HepG2 (cell line): ENCODE results near the gene MARS1. TPM values are rescaled to one million over a fixed set of nuclear protein-coding genes. Genes with fewer than 3 reads are reported as not detected.
A peak's percentile ranks its signal among the peaks of the same experiment; 100 is the strongest.

Source experiments
- ARNT2 ChIP-seq: sonication (generic); formaldehyde crosslinking; IDR thresholded peaks from 2 replicates; pipeline ENCODE4 v1.8.0; 2022; ENCODE audit warnings: mild to moderate bottlenecking, low read depth, missing genetic modification reagents, moderate library complexity
- ASH2L ChIP-seq: fragments of 300-600, 200-600 bp; sonication (generic); IDR thresholded peaks from 2 replicates; pipeline ENCODE4 v1.7.0; 2017; ENCODE audit warnings: low read depth, mild to moderate bottlenecking, moderate library complexity, mixed read lengths, low read length; ENCODE audit not compliant: insufficient read length
- HNRNPK ChIP-seq: fragments of 200-400 bp; formaldehyde crosslinking; IDR thresholded peaks from 2 replicates; pipeline ENCODE4 v1.6.1; 2018; ENCODE audit warnings: low read length, low read depth, moderate library complexity, mild to moderate bottlenecking; ENCODE audit not compliant: poor library complexity, severe bottlenecking
- SMC3 ChIP-seq: IDR thresholded peaks from 2 replicates; pipeline ENCODE4 v1.6.1; 2011; ENCODE audit warnings: low read length, improper control_type of control experiment
- ZBTB42 ChIP-seq: sonication (generic); formaldehyde crosslinking; IDR thresholded peaks from 2 replicates; pipeline ENCODE4 v1.5.0; 2020; ENCODE audit warnings: mild to moderate bottlenecking, missing genetic modification reagents
- ZNF414 ChIP-seq: sonication (generic); formaldehyde crosslinking; IDR thresholded peaks from 2 replicates; pipeline ENCODE4 v1.5.0; 2020; ENCODE audit warnings: missing genetic modification reagents
- ZNF678 ChIP-seq: sonication (generic); formaldehyde crosslinking; IDR thresholded peaks from 2 replicates; pipeline ENCODE4 v1.4.0; 2020; ENCODE audit warnings: mild to moderate bottlenecking, missing genetic modification reagents
- ZXDC ChIP-seq: sonication (generic); formaldehyde crosslinking; IDR thresholded peaks from 2 replicates; pipeline ENCODE4 v1.5.0; 2020; ENCODE audit warnings: mild to moderate bottlenecking, missing genetic modification reagents
- polyA plus RNA-seq, 8 experiments: library from polyadenylated mRNA; depleted of rRNA in 3 of 8; stranded (reverse) in 7 of 8; unstranded in 1 of 8; fragments of >200 nt; fragmentation: Illumina TruSeq in 4 of 8; extraction: Trizol in 4 of 8; gene quantifications; 2 replicates each; pipeline versions ENCODE4 v1.2.1 to v1.2.3, GENCODE V29; 2011 to 2016; ENCODE audit warnings: low read depth in 4 of 8, missing spikeins in 1 of 8, mixed read lengths in 1 of 8; ENCODE audit not compliant: insufficient read depth in 1 of 8
- total RNA-seq, 5 experiments: library from RNA; depleted of rRNA; stranded (reverse); fragments of >200 nt; fragmentation: Illumina TruSeq; extraction: Trizol; gene quantifications; 2 replicates each; pipeline ENCODE4 v1.2.3, GENCODE V29; 2016; ENCODE audit warnings: low read depth in 1 of 5
- TF ChIP-seq, protein P1 (sequence below): sonication (generic); formaldehyde crosslinking; IDR thresholded peaks from 2 replicates; pipeline ENCODE4 v1.5.0; 2020; ENCODE audit warnings: mild to moderate bottlenecking, missing genetic modification reagents, borderline replicate concordance
- TF ChIP-seq, protein P2 (sequence below): sonication (generic); formaldehyde crosslinking; IDR thresholded peaks from 2 replicates; pipeline ENCODE4 v1.4.0; 2020; ENCODE audit warnings: missing genetic modification reagents, borderline replicate concordance
- TF ChIP-seq, protein P3 (sequence below): sonication (generic); formaldehyde crosslinking; IDR thresholded peaks from 2 replicates; pipeline ENCODE4 v1.5.0; 2020; ENCODE audit warnings: missing genetic modification reagents
- TF ChIP-seq, protein P4 (sequence below): sonication (generic); formaldehyde crosslinking; IDR thresholded peaks from 2 replicates; pipeline ENCODE4 v1.4.0; 2020; ENCODE audit warnings: missing genetic modification reagents

MARS1 gene
- total and polyA plus RNA-seq, 2 of the 13 experiments (the other 11 are each of a cell fraction or from before 2014, with no cell fraction given), result 115 to 181 TPM

GRCh38 chr12:57521525-57522010 is 33.7 kb downstream of the MARS1 start (continued):
- TF ChIP-seq, protein P1, sequence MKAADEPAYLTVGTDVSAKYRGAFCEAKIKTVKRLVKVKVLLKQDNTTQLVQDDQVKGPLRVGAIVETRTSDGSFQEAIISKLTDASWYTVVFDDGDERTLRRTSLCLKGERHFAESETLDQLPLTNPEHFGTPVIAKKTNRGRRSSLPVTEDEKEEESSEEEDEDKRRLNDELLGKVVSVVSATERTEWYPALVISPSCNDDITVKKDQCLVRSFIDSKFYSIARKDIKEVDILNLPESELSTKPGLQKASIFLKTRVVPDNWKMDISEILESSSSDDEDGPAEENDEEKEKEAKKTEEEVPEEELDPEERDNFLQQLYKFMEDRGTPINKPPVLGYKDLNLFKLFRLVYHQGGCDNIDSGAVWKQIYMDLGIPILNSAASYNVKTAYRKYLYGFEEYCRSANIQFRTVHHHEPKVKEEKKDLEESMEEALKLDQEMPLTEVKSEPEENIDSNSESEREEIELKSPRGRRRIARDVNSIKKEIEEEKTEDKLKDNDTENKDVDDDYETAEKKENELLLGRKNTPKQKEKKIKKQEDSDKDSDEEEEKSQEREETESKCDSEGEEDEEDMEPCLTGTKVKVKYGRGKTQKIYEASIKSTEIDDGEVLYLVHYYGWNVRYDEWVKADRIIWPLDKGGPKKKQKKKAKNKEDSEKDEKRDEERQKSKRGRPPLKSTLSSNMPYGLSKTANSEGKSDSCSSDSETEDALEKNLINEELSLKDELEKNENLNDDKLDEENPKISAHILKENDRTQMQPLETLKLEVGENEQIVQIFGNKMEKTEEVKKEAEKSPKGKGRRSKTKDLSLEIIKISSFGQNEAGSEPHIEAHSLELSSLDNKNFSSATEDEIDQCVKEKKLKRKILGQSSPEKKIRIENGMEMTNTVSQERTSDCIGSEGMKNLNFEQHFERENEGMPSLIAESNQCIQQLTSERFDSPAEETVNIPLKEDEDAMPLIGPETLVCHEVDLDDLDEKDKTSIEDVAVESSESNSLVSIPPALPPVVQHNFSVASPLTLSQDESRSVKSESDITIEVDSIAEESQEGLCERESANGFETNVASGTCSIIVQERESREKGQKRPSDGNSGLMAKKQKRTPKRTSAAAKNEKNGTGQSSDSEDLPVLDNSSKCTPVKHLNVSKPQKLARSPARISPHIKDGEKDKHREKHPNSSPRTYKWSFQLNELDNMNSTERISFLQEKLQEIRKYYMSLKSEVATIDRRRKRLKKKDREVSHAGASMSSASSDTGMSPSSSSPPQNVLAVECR, result no peak
- TF ChIP-seq, protein P2, sequence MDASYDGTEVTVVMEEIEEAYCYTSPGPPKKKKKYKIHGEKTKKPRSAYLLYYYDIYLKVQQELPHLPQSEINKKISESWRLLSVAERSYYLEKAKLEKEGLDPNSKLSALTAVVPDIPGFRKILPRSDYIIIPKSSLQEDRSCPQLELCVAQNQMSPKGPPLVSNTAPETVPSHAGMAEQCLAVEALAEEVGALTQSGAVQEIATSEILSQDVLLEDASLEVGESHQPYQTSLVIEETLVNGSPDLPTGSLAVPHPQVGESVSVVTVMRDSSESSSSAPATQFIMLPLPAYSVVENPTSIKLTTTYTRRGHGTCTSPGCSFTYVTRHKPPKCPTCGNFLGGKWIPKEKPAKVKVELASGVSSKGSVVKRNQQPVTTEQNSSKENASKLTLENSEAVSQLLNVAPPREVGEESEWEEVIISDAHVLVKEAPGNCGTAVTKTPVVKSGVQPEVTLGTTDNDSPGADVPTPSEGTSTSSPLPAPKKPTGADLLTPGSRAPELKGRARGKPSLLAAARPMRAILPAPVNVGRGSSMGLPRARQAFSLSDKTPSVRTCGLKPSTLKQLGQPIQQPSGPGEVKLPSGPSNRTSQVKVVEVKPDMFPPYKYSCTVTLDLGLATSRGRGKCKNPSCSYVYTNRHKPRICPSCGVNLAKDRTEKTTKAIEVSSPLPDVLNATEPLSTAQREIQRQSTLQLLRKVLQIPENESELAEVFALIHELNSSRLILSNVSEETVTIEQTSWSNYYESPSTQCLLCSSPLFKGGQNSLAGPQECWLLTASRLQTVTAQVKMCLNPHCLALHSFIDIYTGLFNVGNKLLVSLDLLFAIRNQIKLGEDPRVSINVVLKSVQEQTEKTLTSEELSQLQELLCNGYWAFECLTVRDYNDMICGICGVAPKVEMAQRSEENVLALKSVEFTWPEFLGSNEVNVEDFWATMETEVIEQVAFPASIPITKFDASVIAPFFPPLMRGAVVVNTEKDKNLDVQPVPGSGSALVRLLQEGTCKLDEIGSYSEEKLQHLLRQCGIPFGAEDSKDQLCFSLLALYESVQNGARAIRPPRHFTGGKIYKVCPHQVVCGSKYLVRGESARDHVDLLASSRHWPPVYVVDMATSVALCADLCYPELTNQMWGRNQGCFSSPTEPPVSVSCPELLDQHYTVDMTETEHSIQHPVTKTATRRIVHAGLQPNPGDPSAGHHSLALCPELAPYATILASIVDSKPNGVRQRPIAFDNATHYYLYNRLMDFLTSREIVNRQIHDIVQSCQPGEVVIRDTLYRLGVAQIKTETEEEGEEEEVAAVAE, result no peak
- TF ChIP-seq, protein P3, sequence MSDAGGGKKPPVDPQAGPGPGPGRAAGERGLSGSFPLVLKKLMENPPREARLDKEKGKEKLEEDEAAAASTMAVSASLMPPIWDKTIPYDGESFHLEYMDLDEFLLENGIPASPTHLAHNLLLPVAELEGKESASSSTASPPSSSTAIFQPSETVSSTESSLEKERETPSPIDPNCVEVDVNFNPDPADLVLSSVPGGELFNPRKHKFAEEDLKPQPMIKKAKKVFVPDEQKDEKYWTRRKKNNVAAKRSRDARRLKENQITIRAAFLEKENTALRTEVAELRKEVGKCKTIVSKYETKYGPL (CRISPR knock-in tag), result no peak
- TF ChIP-seq ARNT2 (no peak), ZNF678 (0 out of 2 replicates have a peak, but pooled peaks have one; percentile 32), ZNF414 (CRISPR knock-in tag) (no peak), ZBTB42 (CRISPR knock-in tag) (no peak), ZXDC (no peak), HNRNPK (no peak), ASH2L (peak; percentile 22), SMC3 (no peak)
- TF ChIP-seq, protein P4, sequence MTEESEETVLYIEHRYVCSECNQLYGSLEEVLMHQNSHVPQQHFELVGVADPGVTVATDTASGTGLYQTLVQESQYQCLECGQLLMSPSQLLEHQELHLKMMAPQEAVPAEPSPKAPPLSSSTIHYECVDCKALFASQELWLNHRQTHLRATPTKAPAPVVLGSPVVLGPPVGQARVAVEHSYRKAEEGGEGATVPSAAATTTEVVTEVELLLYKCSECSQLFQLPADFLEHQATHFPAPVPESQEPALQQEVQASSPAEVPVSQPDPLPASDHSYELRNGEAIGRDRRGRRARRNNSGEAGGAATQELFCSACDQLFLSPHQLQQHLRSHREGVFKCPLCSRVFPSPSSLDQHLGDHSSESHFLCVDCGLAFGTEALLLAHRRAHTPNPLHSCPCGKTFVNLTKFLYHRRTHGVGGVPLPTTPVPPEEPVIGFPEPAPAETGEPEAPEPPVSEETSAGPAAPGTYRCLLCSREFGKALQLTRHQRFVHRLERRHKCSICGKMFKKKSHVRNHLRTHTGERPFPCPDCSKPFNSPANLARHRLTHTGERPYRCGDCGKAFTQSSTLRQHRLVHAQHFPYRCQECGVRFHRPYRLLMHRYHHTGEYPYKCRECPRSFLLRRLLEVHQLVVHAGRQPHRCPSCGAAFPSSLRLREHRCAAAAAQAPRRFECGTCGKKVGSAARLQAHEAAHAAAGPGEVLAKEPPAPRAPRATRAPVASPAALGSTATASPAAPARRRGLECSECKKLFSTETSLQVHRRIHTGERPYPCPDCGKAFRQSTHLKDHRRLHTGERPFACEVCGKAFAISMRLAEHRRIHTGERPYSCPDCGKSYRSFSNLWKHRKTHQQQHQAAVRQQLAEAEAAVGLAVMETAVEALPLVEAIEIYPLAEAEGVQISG, result no peak
